H1 (cell line): ENCODE measurements around the gene NFATC4. TPM values are rescaled to one million over a fixed set of nuclear protein-coding genes. Genes with fewer than 3 reads are reported as not detected.

ENCODE experiments used
- CTCF ChIA-PET: fragments of 300-600 bp; sonication (Branson Sonifier 250); formaldehyde crosslinking; loops from one replicate; lab custom pipeline; 2021; ENCODE audit not compliant: partially characterized antibody; lab: Charles Lee
- POLR2A ChIA-PET: fragments of 300-600 bp; sonication (Branson Sonifier 250); formaldehyde crosslinking; loops from one replicate; lab custom pipeline; 2021; ENCODE audit warnings: inconsistent platforms; ENCODE audit not compliant: partially characterized antibody; lab: Charles Lee
- DNase-seq, 2 experiments: peaks; one replicate each; pipeline versions ENCODE4 v3.0.0 to v3.0.0-alpha.2; 2010 to 2022; ENCODE audit warnings: low spot score in 2 of 2, low read depth in 1 of 2, mixed read lengths in 1 of 2
- FAIRE-seq: peaks from 2 replicates; lab custom pipeline; 2011; peaks lifted over from hg19 to GRCh38; lab: Jason Lieb, UNC
- H2AFZ ChIP-seq: 2 replicates; pipeline ENCODE4 v1.8.1; 2012; ENCODE audit warnings: low read length, inconsistent platforms
- H2AK5ac ChIP-seq: 2 replicates; pipeline ENCODE4 v1.6.1; 2013; ENCODE audit warnings: low read depth, low read length
- H2BK120ac ChIP-seq: replicated peaks from 2 replicates; pipeline ENCODE3; 2013; ENCODE audit warnings: low read depth, low read length, inconsistent platforms
- H2BK12ac ChIP-seq: 2 replicates; pipeline ENCODE4 v1.6.1; 2013; ENCODE audit warnings: low read depth, low read length
- H2BK15ac ChIP-seq: 2 replicates; pipeline ENCODE4 v1.6.1; 2013; ENCODE audit warnings: low read length
- H2BK20ac ChIP-seq: 2 replicates; pipeline ENCODE4 v1.6.1; 2013; ENCODE audit warnings: low read length
- H2BK5ac ChIP-seq: 2 replicates; pipeline ENCODE4 v1.6.1; 2013; ENCODE audit warnings: low read depth, low read length
- H3K14ac ChIP-seq: 2 replicates; pipeline ENCODE4 v1.6.1; 2013; ENCODE audit warnings: inconsistent platforms; ENCODE audit not compliant: insufficient read length
- H3K18ac ChIP-seq: 2 replicates; pipeline ENCODE4 v1.6.1; 2013; ENCODE audit warnings: low read length; ENCODE audit errors: extremely low read depth
- H3K23ac ChIP-seq: 2 replicates; pipeline ENCODE4 v1.6.1; 2013; ENCODE audit warnings: inconsistent platforms; ENCODE audit not compliant: insufficient read length
- H3K23me2 ChIP-seq: 2 replicates; pipeline ENCODE4 v1.6.1; 2013; ENCODE audit warnings: low read depth, low read length
- H3K27ac ChIP-seq: 2 replicates; pipeline ENCODE4 v1.6.1; 2011; ENCODE audit warnings: low read depth, low read length, inconsistent platforms
- H3K27me3 ChIP-seq, 4 experiments: replicated peaks in 1 of 4; 1 replicate in 1 of 4; 2 replicates in 3 of 4; pipeline versions ENCODE4 v1.6.1 to v1.8.1; 2011 to 2013; ENCODE audit warnings: low read length in 3 of 4, mild to moderate bottlenecking in 3 of 4, inconsistent platforms in 2 of 4, mixed read lengths in 2 of 4, moderate library complexity in 1 of 4; ENCODE audit not compliant: control insufficient read depth in 3 of 4, insufficient read depth in 3 of 4; ENCODE audit errors: extremely low read depth in 1 of 4
- H3K36me3 ChIP-seq, 4 experiments: 2 replicates each; pipeline versions ENCODE4 v1.6.1 to v1.8.1; 2011 to 2013; ENCODE audit warnings: mild to moderate bottlenecking in 4 of 4, low read length in 3 of 4, moderate library complexity in 2 of 4, control low read depth in 1 of 4, inconsistent platforms in 1 of 4; ENCODE audit not compliant: insufficient read depth in 4 of 4, control insufficient read depth in 2 of 4
- H3K4ac ChIP-seq: replicated peaks from 2 replicates; pipeline ENCODE3; 2013; ENCODE audit warnings: low read length, low read depth, mixed read lengths, inconsistent platforms; ENCODE audit not compliant: insufficient read length
- H3K4me1 ChIP-seq, 4 experiments: replicated peaks in 1 of 4; 1 replicate in 1 of 4; 2 replicates in 3 of 4; pipeline versions ENCODE4 v1.6.1 to v1.8.1; 2011 to 2013; ENCODE audit warnings: low read length in 3 of 4, inconsistent platforms in 2 of 4, mixed read lengths in 1 of 4; ENCODE audit not compliant: insufficient read depth in 4 of 4, control insufficient read depth in 3 of 4
- H3K4me2 ChIP-seq, 2 experiments: 2 replicates each; pipeline versions ENCODE4 v1.6.1 to v1.8.1; 2011 to 2013; ENCODE audit warnings: low read depth in 2 of 2, low read length in 2 of 2, control low read depth in 1 of 2, inconsistent platforms in 1 of 2, mild to moderate bottlenecking in 1 of 2; ENCODE audit not compliant: insufficient read depth in 1 of 2
- H3K4me3 ChIP-seq, 4 experiments: fragments of 200-600, 300-600 bp in 1 of 4; sonication (generic), shearing (Covaris generic), sonication (Bioruptor Twin) in 1 of 4; 2 replicates each; pipeline versions ENCODE4 v1.5.1 to v1.8.1; 2011 to 2016; ENCODE audit warnings: low read length in 4 of 4, low read depth in 3 of 4, control low read depth in 2 of 4, inconsistent platforms in 2 of 4, mild to moderate bottlenecking in 2 of 4, mixed read lengths in 1 of 4, moderate library complexity in 1 of 4; ENCODE audit not compliant: insufficient read depth in 2 of 4; ENCODE audit errors: extremely low read depth in 1 of 4
- H3K56ac ChIP-seq: replicated peaks from 2 replicates; pipeline ENCODE3; 2013; ENCODE audit warnings: low read depth, mild to moderate bottlenecking, mixed read lengths, low read length, inconsistent platforms; ENCODE audit not compliant: insufficient read length
- H3K79me1 ChIP-seq: 2 replicates; pipeline ENCODE4 v1.6.1; 2013; ENCODE audit warnings: low read depth, low read length, control low read depth
- H3K79me2 ChIP-seq, 2 experiments: 2 replicates each; pipeline versions ENCODE4 v1.6.1 to v1.8.1; 2012 to 2013; ENCODE audit warnings: low read length in 2 of 2, mild to moderate bottlenecking in 2 of 2, inconsistent platforms in 1 of 2; ENCODE audit not compliant: insufficient read depth in 2 of 2, control insufficient read depth in 1 of 2
- H3K9ac ChIP-seq, 4 experiments: replicated peaks in 1 of 4; 1 replicate in 1 of 4; 2 replicates in 3 of 4; pipeline versions ENCODE4 v1.6.1 to v1.8.1; 2011 to 2013; ENCODE audit warnings: low read depth in 3 of 4, low read length in 3 of 4, control low read depth in 2 of 4, mild to moderate bottlenecking in 2 of 4, moderate library complexity in 2 of 4, inconsistent platforms in 1 of 4; ENCODE audit errors: extremely low read depth in 1 of 4
- H3K9me3 ChIP-seq, 2 experiments: 2 replicates each; pipeline versions ENCODE4 v1.6.1 to v1.8.1; 2012 to 2013; ENCODE audit warnings: mild to moderate bottlenecking in 2 of 2, moderate library complexity in 2 of 2, control low read depth in 1 of 2, inconsistent platforms in 1 of 2, low read depth in 1 of 2, low read length in 1 of 2, mixed read lengths in 1 of 2; ENCODE audit not compliant: insufficient read depth in 2 of 2
- H4K20me1 ChIP-seq, 2 experiments: replicated peaks in 1 of 2; 2 replicates each; pipeline versions ENCODE3 to v1.8.1; 2011 to 2013; ENCODE audit warnings: inconsistent platforms in 2 of 2, low read length in 2 of 2, mild to moderate bottlenecking in 1 of 2; ENCODE audit not compliant: insufficient read depth in 2 of 2, control insufficient read depth in 1 of 2
- H4K5ac ChIP-seq: 2 replicates; pipeline ENCODE4 v1.6.1; 2013; ENCODE audit warnings: low read length, low read depth, mixed read lengths, inconsistent platforms; ENCODE audit not compliant: insufficient read length
- H4K8ac ChIP-seq: 2 replicates; pipeline ENCODE4 v1.8.0; 2013; ENCODE audit warnings: mild to moderate bottlenecking, moderate library complexity, low read length, inconsistent platforms; ENCODE audit not compliant: insufficient read depth; ENCODE audit errors: extremely low read depth
- H4K91ac ChIP-seq: replicated peaks from 2 replicates; pipeline ENCODE3; 2013; ENCODE audit warnings: low read length, mixed read lengths, inconsistent platforms; ENCODE audit not compliant: insufficient read length
- BCL11A ChIP-seq, 2 experiments: IDR thresholded peaks; one replicate each; pipeline ENCODE4 v1.6.1; 2011; ENCODE audit warnings: low read depth in 2 of 2, low read length in 2 of 2, mild to moderate bottlenecking in 2 of 2
- CBX5 ChIP-seq: fragments of 300-800, 300-1000 bp; sonication (generic); IDR thresholded peaks from 2 replicates; pipeline ENCODE4 v1.7.1; 2016; ENCODE audit warnings: antibody characterized with exemption, low read length, low read depth
- CHD2 ChIP-seq: IDR thresholded peaks from 2 replicates; pipeline ENCODE4 v1.6.1; 2012; ENCODE audit warnings: low read length, improper control_type of control experiment
- CTCF ChIP-seq, 3 experiments: IDR thresholded peaks; 1 replicate in 2 of 3; 2 replicates in 1 of 3; pipeline versions ENCODE4 v1.5.1 to v1.6.1; 2011; ENCODE audit warnings: low read length in 3 of 3, mild to moderate bottlenecking in 3 of 3, inconsistent platforms in 2 of 3, low read depth in 1 of 3, moderate library complexity in 1 of 3; ENCODE audit not compliant: insufficient read depth in 1 of 3; ENCODE audit errors: control extremely low read depth in 1 of 3
- GTF2F1 ChIP-seq: IDR thresholded peaks from 2 replicates; pipeline ENCODE4 v1.6.1; 2012; ENCODE audit warnings: low read depth, low read length, improper control_type of control experiment, borderline replicate concordance
- MAX ChIP-seq: IDR thresholded peaks from 2 replicates; pipeline ENCODE4 v1.6.1; 2012; ENCODE audit warnings: inconsistent platforms
- POLR2A ChIP-seq, 2 experiments: IDR thresholded peaks; 1 replicate in 1 of 2; 2 replicates in 1 of 2; pipeline ENCODE4 v1.6.1; 2011; ENCODE audit warnings: low read depth in 2 of 2, low read length in 2 of 2, mild to moderate bottlenecking in 2 of 2; ENCODE audit errors: control extremely low read depth in 1 of 2
- POLR2AphosphoS5 ChIP-seq: IDR thresholded peaks from 2 replicates; pipeline ENCODE4 v1.6.1; 2011; ENCODE audit warnings: low read depth, low read length
- TAF1 ChIP-seq: IDR thresholded peaks from 2 replicates; pipeline ENCODE4 v1.6.1; 2011; ENCODE audit warnings: mild to moderate bottlenecking, low read depth, low read length
- USF2 ChIP-seq: IDR thresholded peaks from 2 replicates; pipeline ENCODE4 v1.6.1; 2011; ENCODE audit warnings: low read length, improper control_type of control experiment
- WGBS, 2 experiments: shearing (Covaris generic) in 1 of 2; methylation state at CpG; one replicate each; pipeline versions ENCODE4 v1.1.6 to v1.1.7; 2013 to 2015; ENCODE audit warnings: low lambda C conversion rate in 2 of 2, mixed read lengths in 2 of 2, inconsistent platforms in 1 of 2, low coverage in 1 of 2, missing lambda C conversion rate in 1 of 2; ENCODE audit not compliant: insufficient replicate concordance in 2 of 2, insufficient coverage in 1 of 2, insufficient read length in 1 of 2; ENCODE audit errors: extremely low coverage in 1 of 2, missing lambda C conversion rate in 1 of 2; 5-methylcytosine and 5-hydroxymethylcytosine counted together
- polyA plus RNA-seq, 7 experiments: library from polyadenylated mRNA; depleted of rRNA in 3 of 7; stranded (reverse) in 5 of 7; unstranded in 2 of 7; fragments of >200 nt in 5 of 7; fragments of 200-250 nt in 2 of 7; gene quantifications; 1 replicate in 5 of 7; 2 replicates in 1 of 7; 4 replicates in 1 of 7; pipeline versions ENCODE4 v1.2.1 to v1.2.3, GENCODE V29; 2011 to 2013; ENCODE audit warnings: missing spikeins in 2 of 7, mixed read lengths in 2 of 7
- total RNA-seq: library from RNA; stranded (reverse); fragmentation: NEBNext Ultra II Directional; extraction: Animal tissue kit (Norgen Biotek cat#: 25700); gene quantifications from 2 replicates; pipeline ENCODE4 v1.2.1, GENCODE V29; 2021

NFATC4 gene
- total and polyA plus RNA-seq, 2 of the 8 experiments (the other 6 are each of a cell fraction or from before 2014, with no cell fraction given) = 47.3 to 50.3 TPM

GRCh38 chr14:24322672-24323071 lies 45.3 kb upstream of the NFATC4 start:
- Histone ChIP-seq H3K4me1 (no peaks in the 10 kb centered on the region), H4K91ac (no peak overlapping the region), H2BK20ac (no peak overlapping the region), H2AK5ac (no peak overlapping the region), H3K79me2 (no peaks in the 10 kb centered on the region), H3K36me3 (no peaks in the 10 kb centered on the region), H2BK12ac (0 out of 2 replicates have a peak overlapping the region, but pooled peaks have one; percentile 17), H4K20me1 (no peaks in the 10 kb centered on the region), H3K4ac (no peak overlapping the region), H4K8ac (no peak overlapping the region; the same call in 1 of the 2 replicates), H3K9me3 (no peaks in the 10 kb centered on the region), H3K27me3 (peaks cover 0 to 37% (median 21%) of the 10 kb centered on the region in 4 experiments; a peak in 6 of 7 replicates), H3K27ac (no peak overlapping the region), H2BK120ac (no peak overlapping the region), H3K14ac (no peak overlapping the region), H4K5ac (no peak overlapping the region), H2BK5ac (no peak overlapping the region), H3K4me3 (no peak overlapping the region), H3K9ac (no peak overlapping the region), H2AFZ (no peak overlapping the region), H3K23ac (no peak overlapping the region), H3K23me2 (no peaks in the 10 kb centered on the region; the same call in 1 of the 2 replicates), H3K79me1 (no peaks in the 10 kb centered on the region), H2BK15ac (no peak overlapping the region), H3K18ac (no peak overlapping the region), H3K4me2 (no peak overlapping the region), H3K56ac (no peak overlapping the region)
- ChIA-PET POLR2A (interaction anchor here (1.0 to 1.6 kb wide), 5 partner anchors 11 to 114 kb away, joined by 3 to 6 read pairs (median 4); partner anchors contain the start of genes ADCY4, DHRS1, NOP9 and RIPK3), CTCF (interaction anchor here (0.6 to 27.8 kb wide), 13 partner anchors 9 to 105 kb away, joined by 3 to 664 read pairs (median 4); partner anchors contain the start of genes CBLN3, CIDEB, KHNYN and TINF2)
- DNase-seq = no peak
- 86% methylated on average over 9 of the region's 10 CpGs; no CpG with 5 or more reads in 1 of the 2 experiments for WGBS, 2 experiments
- FAIRE-seq = no peak
- TF ChIP-seq CTCF (IDR thresholded peaks at IDR 0.05; ENCODE audit: control extremely low read depth in 1 of 3, insufficient read depth in 1 of 3, low read depth in 1 of 3, low read length in 3 of 3) (no peak), USF2 (no peak), POLR2AphosphoS5 (no peak), CBX5 (no peak), MAX (no peak), BCL11A (IDR thresholded peaks at IDR 0.05; ENCODE audit: low read depth in 2 of 2, low read length in 2 of 2) (no peak), CHD2 (no peak), GTF2F1 (no peak), POLR2A (IDR thresholded peaks at IDR 0.05; ENCODE audit: control extremely low read depth in 1 of 2, low read depth in 2 of 2, low read length in 2 of 2) (no peak), TAF1 (no peak)
